ENCODE data around the gene RXRB. TPM values are rescaled to one million over a fixed set of nuclear protein-coding genes. Genes with fewer than 3 reads are reported as not detected.

The RXRB gene
- total RNA-seq, 4 donors from 2014 or later: 13.9 to 26.7 (median 16.7) TPM

DNA sequence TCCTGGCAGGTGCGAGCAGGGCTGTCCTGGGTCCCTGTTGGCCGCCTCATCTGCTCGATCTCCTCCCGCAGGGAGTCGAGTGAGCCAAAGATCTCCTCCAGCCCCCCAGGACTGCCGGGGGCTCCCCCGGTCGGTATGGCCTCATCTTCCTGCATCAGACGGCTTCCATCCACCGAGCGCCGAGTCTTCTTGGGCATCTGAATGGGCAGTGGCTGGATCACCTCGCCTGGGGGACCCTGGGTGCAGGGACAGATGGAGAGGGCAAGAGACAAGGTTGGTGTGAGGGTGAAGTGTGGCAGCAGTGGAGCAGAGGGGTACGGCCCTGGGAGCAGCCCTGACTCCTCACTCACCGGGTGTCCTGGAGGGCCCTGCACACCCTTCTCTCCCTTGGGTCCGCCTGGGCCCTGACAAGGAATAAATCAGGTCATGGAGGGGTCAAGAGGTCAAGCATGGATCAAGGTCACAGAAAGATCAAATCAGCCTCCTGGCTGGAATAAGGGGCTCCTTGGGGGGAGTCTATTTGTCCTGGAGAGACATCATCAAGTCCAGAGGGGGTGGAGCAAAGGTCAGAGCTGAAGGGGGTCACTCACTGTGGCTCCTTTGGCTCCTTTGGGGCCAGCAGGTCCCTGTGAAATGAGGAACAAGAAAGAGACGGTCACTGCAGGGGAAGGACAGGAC is 34.7 kb downstream of the RXRB start:
- WGBS, 2 donors: 80 to 95% methylated on average over 1 to 3 of the region's 17 CpGs
- TF ChIP-seq, protein P1, sequence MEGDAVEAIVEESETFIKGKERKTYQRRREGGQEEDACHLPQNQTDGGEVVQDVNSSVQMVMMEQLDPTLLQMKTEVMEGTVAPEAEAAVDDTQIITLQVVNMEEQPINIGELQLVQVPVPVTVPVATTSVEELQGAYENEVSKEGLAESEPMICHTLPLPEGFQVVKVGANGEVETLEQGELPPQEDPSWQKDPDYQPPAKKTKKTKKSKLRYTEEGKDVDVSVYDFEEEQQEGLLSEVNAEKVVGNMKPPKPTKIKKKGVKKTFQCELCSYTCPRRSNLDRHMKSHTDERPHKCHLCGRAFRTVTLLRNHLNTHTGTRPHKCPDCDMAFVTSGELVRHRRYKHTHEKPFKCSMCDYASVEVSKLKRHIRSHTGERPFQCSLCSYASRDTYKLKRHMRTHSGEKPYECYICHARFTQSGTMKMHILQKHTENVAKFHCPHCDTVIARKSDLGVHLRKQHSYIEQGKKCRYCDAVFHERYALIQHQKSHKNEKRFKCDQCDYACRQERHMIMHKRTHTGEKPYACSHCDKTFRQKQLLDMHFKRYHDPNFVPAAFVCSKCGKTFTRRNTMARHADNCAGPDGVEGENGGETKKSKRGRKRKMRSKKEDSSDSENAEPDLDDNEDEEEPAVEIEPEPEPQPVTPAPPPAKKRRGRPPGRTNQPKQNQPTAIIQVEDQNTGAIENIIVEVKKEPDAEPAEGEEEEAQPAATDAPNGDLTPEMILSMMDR (IDR thresholded peaks at IDR 0.05): no peak
- TF ChIP-seq POLR2A (IDR thresholded peaks at IDR 0.05): no peak

DNA sequence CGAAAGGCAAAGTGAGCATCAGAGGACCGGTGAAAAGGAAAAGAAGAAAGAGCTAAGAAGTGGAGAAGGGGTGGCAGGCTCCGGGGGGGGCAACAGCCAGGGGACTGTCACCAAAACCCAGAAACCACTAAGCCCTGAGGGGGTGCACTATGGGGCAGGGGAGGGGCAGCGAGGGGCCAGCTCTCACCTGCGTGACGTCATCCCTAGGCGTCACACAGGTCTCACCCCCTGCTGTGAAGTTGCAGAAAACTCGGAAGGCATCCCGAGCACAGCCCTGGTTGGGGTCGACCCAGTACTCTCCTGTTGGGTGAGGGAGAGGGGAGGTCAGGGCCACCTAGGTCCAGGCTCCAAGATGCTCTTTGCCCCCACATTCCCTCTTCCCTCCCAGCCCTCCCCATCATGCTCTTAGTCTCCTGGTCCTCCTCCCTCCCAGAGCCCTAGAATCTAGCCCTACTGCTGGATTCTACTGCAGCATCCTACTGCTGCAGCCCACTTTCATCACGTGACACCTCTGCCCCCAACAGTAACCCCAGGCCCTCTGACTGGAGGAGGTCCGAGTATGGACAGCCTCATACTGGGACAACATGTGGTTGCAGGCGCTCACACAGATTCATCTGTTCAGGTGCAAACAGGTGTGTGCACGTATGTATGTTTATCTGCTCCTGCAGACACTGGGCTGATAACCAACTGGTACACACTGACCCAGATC is 35.6 kb downstream of the RXRB start:
- no peak for TF ChIP-seq POLR2A (IDR thresholded peaks at IDR 0.05)
- TF ChIP-seq, protein P1 (IDR thresholded peaks at IDR 0.05): no peak
- Histone ChIP-seq H3K27ac (no peak overlapping the region), H3K36me3 (no peaks in the 10 kb centered on the region), H3K9me3 (no peaks in the 10 kb centered on the region), H3K4me1 (peaks cover 8 to 22% (median 13%) of the 10 kb centered on the region in 3 donors), H3K27me3 (no peaks in the 10 kb centered on the region), H3K4me3 (no peak overlapping the region)
- intact Hi-C loops (cut with DNase I): loop anchor here (5.0 kb wide), 1 partner anchor 82 kb away; no protein-coding TSS in a partner anchor
- no peak for DNase-seq
- WGBS, 2 donors: 67 to 73% methylated on average over 11 to 12 of the region's 14 CpGs

More for the DNA sequence above, 34.7 kb downstream of the RXRB start:
- no peak overlapping the region for H3K4me3 ChIP-seq
- DNase-seq: no peak
- no peaks in the 10 kb centered on the region for H3K27me3 ChIP-seq
- intact Hi-C loops (cut with DNase I): no loop called here
- H3K36me3 ChIP-seq: no peaks in the 10 kb centered on the region
- no peaks in the 10 kb centered on the region for H3K9me3 ChIP-seq
- H3K27ac ChIP-seq: no peak overlapping the region
- peaks cover 6 to 16% (median 13%) of the 10 kb centered on the region in 3 donors for H3K4me1 ChIP-seq

DNA sequence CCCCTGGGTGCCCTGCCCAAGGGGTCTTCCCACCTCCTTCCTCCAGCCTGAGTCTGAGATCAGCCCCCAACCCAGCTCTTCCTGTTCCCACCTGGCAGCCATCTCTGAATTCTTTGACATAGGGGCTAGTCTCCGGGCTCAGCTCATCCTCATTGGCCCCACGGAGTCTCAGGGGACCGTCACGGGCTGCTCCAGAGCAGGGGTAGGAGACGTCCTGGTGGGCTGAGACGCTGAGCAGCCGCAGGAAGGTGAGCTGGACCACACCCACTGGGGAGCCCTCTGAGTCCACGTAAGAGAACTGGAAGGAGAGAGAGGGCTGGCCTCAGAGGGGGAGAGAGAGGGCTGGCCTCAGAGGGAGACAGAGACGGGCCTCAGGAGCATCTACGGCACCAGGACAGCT is 36.3 kb downstream of the RXRB start:
- no peak for DNase-seq
- intact Hi-C loops (cut with DNase I): loop anchor here (5.0 kb wide), 1 partner anchor 83 kb away; no protein-coding TSS in a partner anchor

DNA sequence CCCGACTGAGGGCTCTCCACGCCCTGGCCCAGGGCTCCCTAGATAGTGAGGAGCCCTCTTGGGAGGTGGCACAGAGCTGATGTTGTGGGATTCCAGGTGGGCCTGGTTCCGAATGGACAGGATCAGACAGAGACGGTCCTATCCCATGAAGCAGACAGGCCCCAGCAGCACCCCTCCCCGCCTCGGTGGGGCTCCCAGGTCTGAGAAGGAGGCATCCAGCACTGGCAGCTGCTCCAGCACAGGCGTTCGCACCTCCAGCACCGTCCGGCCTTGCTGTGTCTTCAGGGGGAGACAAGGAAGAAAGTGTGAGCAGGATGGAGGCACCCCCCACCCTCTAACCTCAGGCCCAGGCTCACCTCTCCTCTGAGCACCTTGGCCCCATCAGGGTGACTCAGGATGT is 36.9 kb downstream of the RXRB start:
- H3K36me3 ChIP-seq: no peaks in the 10 kb centered on the region

More for the DNA sequence above, 36.3 kb downstream of the RXRB start:
- H3K27me3 ChIP-seq: no peaks in the 10 kb centered on the region
- no peak overlapping the region for H3K27ac ChIP-seq
- no peaks in the 10 kb centered on the region for H3K9me3 ChIP-seq
- H3K36me3 ChIP-seq: no peaks in the 10 kb centered on the region
- 21 to 45% methylated on average over 2 of the region's 10 CpGs for WGBS, 2 donors
- TF ChIP-seq POLR2A (IDR thresholded peaks at IDR 0.05): no peak
- TF ChIP-seq, protein P1 (IDR thresholded peaks at IDR 0.05): no peak
- H3K4me1 ChIP-seq: peaks cover 8 to 22% (median 13%) of the 10 kb centered on the region in 3 donors
- H3K4me3 ChIP-seq: no peak overlapping the region

More for the DNA sequence above, 36.9 kb downstream of the RXRB start:
- H3K9me3 ChIP-seq: no peaks in the 10 kb centered on the region
- intact Hi-C loops (cut with DNase I): loop anchor here (5.0 kb wide), 1 partner anchor 84 kb away; no protein-coding TSS in a partner anchor
- 80% methylated on average over 1 of the region's 10 CpGs; no CpG with 5 or more reads in 1 of the 2 donors for WGBS, 2 donors
- H3K27ac ChIP-seq: no peak overlapping the region
- peaks cover 8 to 22% (median 13%) of the 10 kb centered on the region in 3 donors for H3K4me1 ChIP-seq
- no peak overlapping the region for H3K4me3 ChIP-seq
- TF ChIP-seq, protein P1 (IDR thresholded peaks at IDR 0.05): no peak
- no peak for TF ChIP-seq POLR2A (IDR thresholded peaks at IDR 0.05)
- DNase-seq: no peak
- no peaks in the 10 kb centered on the region for H3K27me3 ChIP-seq
